ENCODE data around the gene SH3GL1. TPM values are rescaled to one million over a fixed set of nuclear protein-coding genes. Genes with fewer than 3 reads are reported as not detected.

SH3GL1 gene
- total and polyA plus RNA-seq, 2 experiments from 2014 or later, result 92.8 to 97.9 TPM

GRCh38 chr19:4434391-4434790 is 34.0 kb upstream of the SH3GL1 start:
- no peak for TF ChIP-seq CTCF (IDR thresholded peaks at IDR 0.05; ENCODE audit: low read depth, low read length)
- peaks cover 13% of the 10 kb centered on the region for H3K36me3 ChIP-seq
- DNase-seq (ENCODE audit: low read depth in 1 of 2, low spot score in 1 of 2), result no peak
- no peak overlapping the region for H3K4me3 ChIP-seq
- H3K4me1 ChIP-seq (ENCODE audit: low read depth), result no peaks in the 10 kb centered on the region
- no peaks in the 10 kb centered on the region for H3K27me3 ChIP-seq
- no peaks in the 10 kb centered on the region for H3K9me3 ChIP-seq (ENCODE audit: low read depth)
- no peak overlapping the region for H3K27ac ChIP-seq

- H3K9me3 ChIP-seq (ENCODE audit: low read depth), result no peaks in the 10 kb centered on the region
- no peak for TF ChIP-seq CTCF (IDR thresholded peaks at IDR 0.05; ENCODE audit: low read depth, low read length)
- no peaks in the 10 kb centered on the region for H3K4me1 ChIP-seq (ENCODE audit: low read depth)
- no peak overlapping the region for H3K27ac ChIP-seq
- no peak overlapping the region for H3K4me3 ChIP-seq
- peaks cover 13% of the 10 kb centered on the region for H3K36me3 ChIP-seq
- no peak for DNase-seq (ENCODE audit: low read depth in 1 of 2, low spot score in 1 of 2)
- no peaks in the 10 kb centered on the region for H3K27me3 ChIP-seq
Measured at GRCh38 chr19:4432918-4433506, 32.7 kb upstream of the SH3GL1 start.

- H3K27ac ChIP-seq, result no peak overlapping the region
- no peaks in the 10 kb centered on the region for H3K4me1 ChIP-seq (ENCODE audit: low read depth)
- no peak for TF ChIP-seq CTCF (IDR thresholded peaks at IDR 0.05; ENCODE audit: low read depth, low read length)
- DNase-seq (ENCODE audit: low read depth in 1 of 2, low spot score in 1 of 2), result no peak
- peaks cover 13% of the 10 kb centered on the region for H3K36me3 ChIP-seq
- no peak overlapping the region for H3K4me3 ChIP-seq
- no peaks in the 10 kb centered on the region for H3K27me3 ChIP-seq
- H3K9me3 ChIP-seq (ENCODE audit: low read depth), result no peaks in the 10 kb centered on the region
Measured at GRCh38 chr19:4431808-4432674, 31.7 kb upstream of the SH3GL1 start.

GRCh38 chr19:4431296-4431695 is 30.9 kb upstream of the SH3GL1 start:
- Histone ChIP-seq H3K9me3 (ENCODE audit: low read depth) (no peaks in the 10 kb centered on the region), H3K4me3 (no peak overlapping the region), H3K4me1 (ENCODE audit: low read depth) (no peaks in the 10 kb centered on the region), H3K27ac (no peak overlapping the region), H3K27me3 (no peaks in the 10 kb centered on the region), H3K36me3 (peaks cover 13% of the 10 kb centered on the region)
- no peak for TF ChIP-seq CTCF (IDR thresholded peaks at IDR 0.05; ENCODE audit: low read depth, low read length)
- no peak for DNase-seq (ENCODE audit: low read depth in 1 of 2, low spot score in 1 of 2)

GRCh38 chr19:4430760-4431159 is 30.4 kb upstream of the SH3GL1 start:
- no peak overlapping the region for H3K4me3 ChIP-seq
- H3K4me1 ChIP-seq (ENCODE audit: low read depth), result no peaks in the 10 kb centered on the region
- no peaks in the 10 kb centered on the region for H3K27me3 ChIP-seq
- H3K36me3 ChIP-seq, result peaks cover 13% of the 10 kb centered on the region
- DNase-seq (ENCODE audit: low read depth in 1 of 2, low spot score in 1 of 2), result no peak
- no peaks in the 10 kb centered on the region for H3K9me3 ChIP-seq (ENCODE audit: low read depth)
- TF ChIP-seq CTCF (IDR thresholded peaks at IDR 0.05; ENCODE audit: low read depth, low read length), result no peak
- no peak overlapping the region for H3K27ac ChIP-seq

Data from cardiac muscle cell (in vitro differentiated cells and primary cell).